GM12874 (cell line): ENCODE results near the gene PDPK1.

ENCODE experiments used
- TF ChIP-seq, protein P1 (sequence below): IDR thresholded peaks from 2 replicates; pipeline ENCODE4 v1.5.1; 2011; ENCODE audit warnings: low read depth, mild to moderate bottlenecking, control low read depth, low read length, moderate library complexity; ENCODE audit not compliant: insufficient read depth

The PDPK1 gene

DNA sequence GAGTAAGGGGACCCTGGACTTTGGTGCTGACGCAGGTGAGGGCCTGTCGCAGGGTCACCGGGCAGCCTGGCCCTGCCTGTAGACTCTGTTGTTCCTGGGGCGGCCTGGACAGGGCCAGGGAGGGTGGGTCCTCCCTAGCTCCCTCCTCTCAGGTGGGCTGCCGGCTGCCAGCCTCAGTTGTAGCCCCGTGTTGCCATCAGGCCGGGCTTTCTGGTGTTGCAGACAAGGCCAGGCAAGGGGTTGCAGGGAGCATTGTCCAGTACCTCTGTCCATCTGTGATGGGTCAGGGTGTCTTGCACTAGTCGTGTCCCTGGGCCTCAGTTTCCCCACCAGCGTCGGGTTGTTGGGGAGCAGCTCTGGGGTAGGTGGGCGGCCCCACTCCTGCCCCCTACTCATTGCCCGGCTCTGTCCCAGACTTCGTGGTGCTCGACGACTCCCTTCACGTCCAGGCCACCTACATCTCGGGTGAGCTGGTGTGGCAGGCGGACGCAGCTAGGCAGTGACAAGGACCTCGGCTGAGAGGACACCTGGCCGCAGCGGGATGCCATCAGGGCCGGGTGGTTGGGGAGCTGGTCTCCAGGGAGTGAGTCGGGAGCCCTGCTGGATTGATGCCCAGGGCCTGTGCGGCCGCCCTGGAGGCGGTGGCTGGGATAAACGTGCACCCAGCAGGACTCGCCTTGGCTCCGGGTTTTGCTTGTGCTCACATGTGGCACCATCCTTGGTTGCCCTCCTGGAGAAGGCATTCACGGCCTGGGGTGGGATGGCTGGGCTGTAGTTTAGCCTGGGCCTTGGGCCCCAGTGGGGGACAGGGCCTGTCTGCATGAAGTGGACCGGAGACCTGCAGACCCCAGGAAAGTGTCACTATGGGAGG, 8.5 kb upstream of the PDPK1 start:
- TF ChIP-seq, protein P1, sequence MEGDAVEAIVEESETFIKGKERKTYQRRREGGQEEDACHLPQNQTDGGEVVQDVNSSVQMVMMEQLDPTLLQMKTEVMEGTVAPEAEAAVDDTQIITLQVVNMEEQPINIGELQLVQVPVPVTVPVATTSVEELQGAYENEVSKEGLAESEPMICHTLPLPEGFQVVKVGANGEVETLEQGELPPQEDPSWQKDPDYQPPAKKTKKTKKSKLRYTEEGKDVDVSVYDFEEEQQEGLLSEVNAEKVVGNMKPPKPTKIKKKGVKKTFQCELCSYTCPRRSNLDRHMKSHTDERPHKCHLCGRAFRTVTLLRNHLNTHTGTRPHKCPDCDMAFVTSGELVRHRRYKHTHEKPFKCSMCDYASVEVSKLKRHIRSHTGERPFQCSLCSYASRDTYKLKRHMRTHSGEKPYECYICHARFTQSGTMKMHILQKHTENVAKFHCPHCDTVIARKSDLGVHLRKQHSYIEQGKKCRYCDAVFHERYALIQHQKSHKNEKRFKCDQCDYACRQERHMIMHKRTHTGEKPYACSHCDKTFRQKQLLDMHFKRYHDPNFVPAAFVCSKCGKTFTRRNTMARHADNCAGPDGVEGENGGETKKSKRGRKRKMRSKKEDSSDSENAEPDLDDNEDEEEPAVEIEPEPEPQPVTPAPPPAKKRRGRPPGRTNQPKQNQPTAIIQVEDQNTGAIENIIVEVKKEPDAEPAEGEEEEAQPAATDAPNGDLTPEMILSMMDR, result no peak

DNA sequence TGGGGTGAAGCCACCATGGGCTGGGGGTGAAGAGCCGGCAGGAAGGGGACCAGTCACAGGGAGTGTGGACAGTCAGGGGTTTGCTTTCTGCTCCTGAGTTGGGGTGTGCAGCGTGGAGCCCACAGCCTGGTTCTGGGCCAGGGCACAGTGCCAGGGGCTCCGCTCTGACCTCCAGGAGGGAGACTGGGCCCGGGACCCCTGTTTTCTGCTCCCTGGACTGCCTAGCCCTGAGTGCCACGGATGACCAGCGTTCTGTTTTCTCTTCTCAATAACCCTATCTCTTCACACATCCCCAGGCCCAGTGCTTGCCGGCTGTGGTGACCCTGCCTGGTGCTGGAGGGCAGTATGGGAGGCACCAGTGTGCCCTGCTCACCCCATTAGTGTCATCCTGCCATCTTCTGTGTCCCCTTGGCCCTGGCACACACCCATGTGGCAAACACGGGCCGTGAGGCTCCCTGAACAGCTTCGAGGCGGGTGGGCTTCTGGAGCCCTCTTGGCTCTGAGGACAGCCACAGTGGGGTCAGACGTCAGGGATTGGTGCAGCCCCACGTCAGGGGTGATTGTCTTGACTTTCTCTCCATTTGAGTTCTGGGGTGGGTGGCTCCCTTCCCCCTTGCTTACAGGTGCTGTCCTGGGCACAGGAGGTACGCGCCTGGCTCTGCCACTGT, 7.7 kb upstream of the PDPK1 start:
- TF ChIP-seq, protein P1, result no peak

GRCh38 chr16:2530629-2531318, 7.0 kb upstream of the PDPK1 start:
- TF ChIP-seq, protein P1, result no peak

GRCh38 chr16:2531371-2531695, 6.5 kb upstream of the PDPK1 start, which contains the start of gene CEMP1:
Gene CEMP1 (minus strand): TSS chr16:2531408. CDS start chr16:2531073, 335 bp downstream.
- TF ChIP-seq, protein P1, result no peak

- TF ChIP-seq, protein P1, result no peak
Observed at GRCh38 chr16:2531696-2532493, 5.9 kb upstream of the PDPK1 start.

- TF ChIP-seq, protein P1, result no peak
Observed at GRCh38 chr16:2532494-2533141, 5.2 kb upstream of the PDPK1 start.
